ENCODE measurements around the gene RNASEL.

Gene RNASEL

DNA sequence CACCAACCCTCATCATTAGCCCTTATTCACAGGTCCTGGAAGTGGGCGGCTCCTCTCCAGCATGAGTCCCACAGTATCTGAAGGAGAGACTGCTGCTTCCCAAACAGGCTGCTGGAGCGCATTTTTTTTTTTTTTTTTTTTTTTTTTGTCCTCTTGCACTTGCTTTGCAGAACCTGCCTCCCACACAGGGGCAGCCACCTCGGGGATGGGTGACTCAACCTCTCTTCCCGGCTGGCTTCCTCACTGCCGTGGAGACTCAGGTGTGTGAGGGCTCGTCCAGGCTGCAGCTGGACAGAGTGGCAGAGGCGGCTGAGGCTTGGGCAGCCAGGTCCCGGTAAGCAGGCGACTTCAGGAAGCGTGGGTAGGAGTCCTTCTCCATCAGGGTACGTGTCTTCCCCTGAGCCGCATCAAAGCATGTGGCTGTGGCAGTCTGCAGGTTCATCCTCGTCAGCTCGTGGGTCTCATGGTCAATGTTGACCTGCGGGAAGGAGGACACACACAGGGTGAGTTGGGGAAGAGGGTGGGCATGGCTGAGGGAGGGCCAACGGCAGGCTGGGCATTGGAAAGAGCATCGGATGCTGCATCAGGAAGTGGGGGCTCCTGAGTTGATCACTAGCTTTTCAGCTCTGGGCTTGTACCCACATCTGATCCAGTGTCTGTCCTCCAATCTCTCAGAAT is 11.1 kb upstream of the RNASEL start:
- DNase-seq = no peak

DNA sequence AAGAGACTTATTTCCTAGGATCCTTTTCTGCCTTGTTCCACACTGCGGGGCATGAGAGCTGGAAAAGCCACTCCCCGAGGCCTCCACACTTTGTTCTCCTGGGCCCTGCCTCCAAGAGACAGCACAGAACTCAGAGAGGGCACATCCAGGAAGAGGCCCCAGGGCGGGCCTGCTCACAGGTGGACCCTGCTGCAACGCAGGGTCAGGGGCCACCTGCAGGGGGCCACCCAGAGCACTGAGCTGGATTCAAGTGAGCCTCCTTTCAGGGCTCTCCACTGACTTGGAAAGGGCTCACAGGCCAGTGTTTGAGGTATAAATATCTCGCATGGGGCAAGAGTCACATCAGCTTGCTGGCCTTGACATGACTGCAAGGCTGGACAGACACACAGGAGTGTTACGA is 10.3 kb upstream of the RNASEL start:
- DNase-seq = no peak

DNA sequence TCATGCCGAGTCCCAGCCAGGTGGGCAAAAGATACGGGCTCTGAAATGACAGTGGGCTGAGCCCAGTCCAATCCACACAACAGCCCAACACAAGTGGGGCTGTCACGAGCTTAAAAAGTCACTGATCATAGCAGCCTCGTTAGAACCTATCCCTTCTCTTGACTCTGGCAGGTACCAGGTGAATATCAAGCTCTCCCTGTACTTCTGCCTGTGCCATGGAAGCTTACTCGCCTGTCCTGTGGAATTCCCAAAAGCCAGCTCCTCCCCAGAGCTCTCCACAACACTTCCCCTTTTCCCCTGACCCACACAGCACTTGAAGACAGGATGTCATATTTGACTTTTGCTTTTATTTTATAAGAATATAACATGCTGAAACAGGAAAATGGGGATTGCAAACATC is 9.2 kb upstream of the RNASEL start:
- no peak for DNase-seq

DNA sequence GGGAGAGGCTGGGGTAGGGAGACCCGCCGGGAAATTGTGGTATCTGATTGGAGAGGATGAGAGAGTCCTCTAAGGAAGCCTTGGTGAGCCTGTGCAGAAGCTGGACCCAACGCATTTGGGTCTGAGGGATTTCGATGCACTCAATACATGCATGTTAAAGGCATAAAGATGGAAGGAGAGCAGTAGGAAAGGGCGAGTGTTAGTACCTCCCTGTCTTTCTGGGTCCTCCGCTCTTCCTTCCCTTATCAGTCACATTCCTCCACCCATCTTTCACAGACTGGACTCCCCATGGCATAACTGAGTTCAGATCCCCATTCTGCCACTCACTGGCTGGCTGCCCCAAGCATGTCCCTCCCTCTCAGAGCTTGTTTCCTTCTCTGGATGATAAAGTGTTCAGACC is 7.9 kb upstream of the RNASEL start:
- DNase-seq = no peak

DNA sequence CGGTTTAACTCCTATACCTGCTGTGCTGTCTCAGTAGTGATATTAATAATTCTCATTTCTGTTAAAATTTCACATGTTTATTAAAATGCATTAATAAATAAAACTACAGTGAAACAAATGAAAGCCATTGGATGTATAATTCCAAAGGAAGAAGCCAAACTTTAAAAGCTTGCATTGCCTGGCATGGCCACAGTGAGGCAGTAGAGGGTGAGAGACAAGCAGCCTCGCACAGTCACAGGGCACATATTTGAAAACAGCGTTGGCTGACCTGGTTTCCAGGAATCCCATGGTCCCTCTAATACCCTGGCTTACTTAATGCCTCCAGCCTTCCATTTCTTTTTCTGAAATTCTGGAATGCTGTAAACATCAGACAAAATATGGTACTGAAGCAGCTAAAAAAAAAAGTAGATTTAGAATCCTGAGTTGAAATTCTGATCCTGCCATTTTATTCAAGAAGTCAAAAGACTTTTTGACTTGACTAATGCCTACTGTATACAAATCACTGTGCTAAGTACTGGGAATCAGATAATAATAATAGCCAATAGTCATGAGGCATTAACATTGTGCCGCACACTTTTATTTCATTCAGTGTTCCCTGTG is 6.7 kb upstream of the RNASEL start:
- peak; percentile 63 for DNase-seq

DNA sequence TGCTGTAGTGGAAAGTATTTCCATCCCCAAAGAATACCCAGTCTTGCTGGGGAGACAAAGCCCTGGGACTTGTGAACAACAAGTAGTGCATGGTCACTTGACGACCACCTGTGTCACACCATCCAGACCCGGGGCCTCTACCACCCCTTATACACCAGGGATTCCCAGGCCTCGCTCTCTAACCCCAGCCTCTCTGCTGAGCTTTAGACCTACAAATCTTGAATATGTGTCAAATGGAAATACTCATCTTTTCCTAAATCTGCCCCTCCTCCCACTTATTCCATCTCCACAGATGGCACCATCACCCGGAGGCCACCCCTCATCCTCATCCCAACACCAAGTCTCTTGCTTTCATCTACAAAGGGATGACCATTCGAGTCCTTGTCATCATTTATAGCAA is 875 bp upstream of the RNASEL start:
- DNase-seq = no peak

DNA sequence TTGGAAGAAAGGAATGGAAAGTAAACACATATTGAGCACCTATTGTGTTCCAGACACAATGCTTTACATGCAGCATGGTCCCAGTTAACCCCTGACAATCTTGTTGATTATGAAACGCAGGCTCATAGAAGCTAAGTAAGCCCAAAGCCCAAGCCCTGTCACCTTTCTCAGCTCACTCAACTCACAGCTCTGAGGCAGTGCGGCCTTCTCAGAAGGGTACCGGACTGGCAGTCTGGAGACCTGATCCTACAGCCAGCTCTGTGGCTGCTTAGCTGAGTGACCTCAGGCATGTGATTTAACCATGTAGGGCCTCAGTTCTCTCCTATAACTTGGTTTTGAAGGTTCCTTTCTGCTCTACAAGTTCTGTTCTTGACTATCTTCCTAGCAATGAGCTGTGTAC is 464 bp upstream of the RNASEL start:
- DNase-seq = no peak

DNA sequence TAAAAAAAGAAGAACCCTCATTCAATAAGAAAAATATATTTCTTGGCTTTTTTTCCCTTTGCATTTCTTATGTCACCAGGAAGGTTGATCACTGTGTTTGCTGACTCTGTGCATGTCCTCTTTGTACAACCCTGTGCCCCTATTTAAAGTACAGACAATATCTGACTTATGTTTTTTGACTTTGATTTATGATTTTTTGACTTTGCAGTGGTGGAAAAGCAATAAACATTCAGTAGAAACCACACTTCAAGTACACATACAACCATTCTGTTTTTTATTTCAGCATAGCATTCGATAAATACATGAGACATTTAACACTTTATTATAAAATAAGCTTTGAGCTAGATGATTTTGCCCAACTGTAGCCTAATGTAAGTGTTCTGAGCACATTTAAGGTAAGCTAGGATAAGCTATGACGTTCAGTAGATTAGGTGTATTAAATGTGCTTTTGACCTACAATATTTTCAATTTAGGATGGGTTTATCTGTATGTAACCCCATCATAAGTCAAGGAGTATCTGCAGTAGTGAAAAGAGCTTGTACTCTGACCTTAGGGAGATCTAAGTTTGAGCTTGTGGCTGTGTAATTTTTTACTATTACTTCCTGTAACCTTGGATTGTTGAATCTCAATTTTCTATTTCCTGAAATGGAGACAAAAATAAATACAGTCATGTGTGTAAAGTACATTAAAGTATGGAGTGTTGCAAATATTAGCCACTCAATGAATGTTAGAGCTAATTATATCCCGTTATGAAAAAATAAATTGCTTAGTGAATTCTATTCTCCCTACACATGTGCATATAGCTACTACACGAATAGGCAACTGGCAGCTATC is 1.2 kb downstream of the RNASEL start:
- no peak for DNase-seq

DNA sequence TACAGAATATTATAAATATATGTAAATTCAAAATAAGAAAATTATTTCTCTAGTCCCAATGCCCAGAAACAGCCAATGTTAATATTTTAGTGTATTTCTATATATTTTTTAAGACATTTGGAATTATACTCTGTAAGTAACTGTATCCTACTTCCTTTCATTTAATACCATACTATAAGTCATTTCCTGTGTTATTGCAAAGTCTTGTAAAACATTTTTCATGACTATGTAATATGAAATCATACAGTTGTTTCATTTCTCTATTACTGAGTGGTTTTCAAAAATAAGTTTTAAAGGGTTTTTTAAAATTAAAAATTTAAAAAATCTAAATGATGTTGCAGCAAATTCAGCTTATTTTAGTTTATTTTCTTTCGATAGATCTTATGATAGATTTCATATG is 2.0 kb downstream of the RNASEL start:
- no peak for DNase-seq

DNA sequence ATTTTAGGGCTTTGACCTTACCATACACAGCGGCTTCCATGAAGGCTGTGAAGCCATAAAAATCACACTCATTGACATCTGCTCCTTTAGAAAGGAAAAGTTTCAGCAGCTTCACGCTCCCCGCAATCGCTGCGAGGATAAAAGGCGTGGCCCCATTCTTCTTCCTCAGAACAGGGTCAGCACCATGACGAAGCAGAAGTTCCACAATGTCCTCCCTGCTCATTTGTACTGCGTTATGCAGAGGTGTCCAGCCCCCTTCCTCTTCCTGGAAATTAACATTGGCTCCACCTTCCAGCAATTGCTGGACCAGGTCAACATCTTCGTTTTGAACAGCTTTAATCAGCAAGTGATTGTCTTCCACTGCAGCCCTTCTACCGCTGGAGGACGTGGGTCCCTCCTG is 2.7 kb downstream of the RNASEL start:
- DNase-seq = no peak

DNA sequence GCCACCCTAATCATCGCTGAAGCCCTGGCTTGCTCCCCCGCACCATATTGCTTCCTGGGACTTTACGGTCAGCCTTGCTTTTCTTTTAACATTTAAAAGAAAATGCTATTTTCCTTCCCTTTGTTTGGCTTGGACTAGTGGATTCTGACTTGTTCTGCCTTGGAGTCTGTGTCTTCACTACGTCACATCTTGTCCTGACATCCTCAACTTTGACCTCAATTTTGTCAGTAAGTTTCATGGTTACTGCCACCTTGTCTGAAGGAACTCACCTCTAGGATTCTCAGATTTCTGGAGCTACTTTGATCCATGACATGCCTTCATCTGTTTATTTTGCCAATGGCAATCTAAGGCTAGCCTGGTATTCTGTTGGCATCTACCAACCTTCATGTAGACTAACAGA is 4.3 kb downstream of the RNASEL start:
- DNase-seq = no peak

DNA sequence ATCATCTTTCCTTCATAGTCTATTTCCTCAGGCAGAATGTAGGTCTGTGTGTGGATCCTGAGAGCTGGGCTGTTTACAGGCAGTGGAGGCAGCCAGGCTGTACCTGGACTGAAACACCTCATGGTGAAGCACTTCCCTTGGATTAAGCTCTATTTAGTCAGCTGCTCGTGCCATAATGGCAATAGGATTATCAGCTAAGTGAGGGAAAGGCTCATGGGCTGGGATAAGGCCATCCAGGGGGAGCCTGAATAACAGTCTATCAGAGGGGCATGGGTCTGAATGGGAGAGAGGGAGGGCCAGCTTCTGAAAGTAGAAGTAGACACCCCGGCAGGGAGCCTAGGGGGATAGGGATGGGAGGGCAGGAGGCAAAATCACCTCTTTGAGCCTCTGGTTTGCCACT is 8.3 kb downstream of the RNASEL start:
- no peak for DNase-seq

DNA sequence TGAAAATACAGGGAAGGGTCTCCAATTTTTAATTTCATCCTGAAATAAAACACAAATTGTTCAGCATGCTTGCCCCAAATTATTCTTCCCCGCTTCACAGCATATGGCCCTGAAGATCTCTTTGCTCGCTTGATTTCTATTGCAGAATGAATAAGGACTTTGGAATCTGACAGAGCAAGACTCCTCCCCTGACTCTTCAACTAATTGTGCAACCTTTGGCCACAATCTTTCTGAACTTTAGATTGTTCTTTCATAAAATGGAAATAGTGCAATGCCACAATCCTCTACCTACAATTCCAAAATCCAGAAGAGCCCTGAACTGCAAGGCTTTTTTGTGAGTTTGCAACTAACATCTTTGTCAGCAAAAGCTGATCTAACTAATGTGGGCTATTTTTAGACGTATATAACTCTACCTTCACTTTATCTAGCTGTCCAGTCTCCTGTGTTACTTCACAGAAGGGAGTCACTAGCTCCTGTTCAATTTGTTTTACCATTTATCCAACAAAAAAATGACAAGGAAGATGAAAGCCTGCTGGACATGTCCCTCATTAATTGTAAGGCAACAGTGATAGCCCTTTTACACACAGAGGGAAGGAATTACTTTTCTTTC is 13.4 kb downstream of the RNASEL start:
- DNase-seq = peak; percentile 18

DNA sequence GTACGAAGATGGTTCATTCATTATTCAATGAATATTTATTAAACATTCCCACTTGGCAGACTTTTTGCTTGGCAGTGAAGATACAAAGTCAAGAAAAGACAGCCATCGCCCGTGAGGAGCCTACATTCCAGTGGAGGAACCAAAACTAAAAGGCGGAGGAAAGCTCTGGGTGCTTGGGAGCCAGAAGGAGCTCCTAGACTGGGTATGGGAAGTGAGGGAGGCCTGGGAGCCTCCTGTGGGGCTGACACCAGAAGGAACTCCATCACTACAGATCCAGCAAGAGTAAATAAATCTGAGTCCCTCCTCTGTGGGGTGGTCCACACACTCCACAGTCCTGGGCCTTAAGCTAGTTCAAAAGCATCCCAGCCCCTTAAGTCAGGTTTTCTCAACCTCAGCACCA is 14.9 kb downstream of the RNASEL start:
- DNase-seq = no peak

DNA sequence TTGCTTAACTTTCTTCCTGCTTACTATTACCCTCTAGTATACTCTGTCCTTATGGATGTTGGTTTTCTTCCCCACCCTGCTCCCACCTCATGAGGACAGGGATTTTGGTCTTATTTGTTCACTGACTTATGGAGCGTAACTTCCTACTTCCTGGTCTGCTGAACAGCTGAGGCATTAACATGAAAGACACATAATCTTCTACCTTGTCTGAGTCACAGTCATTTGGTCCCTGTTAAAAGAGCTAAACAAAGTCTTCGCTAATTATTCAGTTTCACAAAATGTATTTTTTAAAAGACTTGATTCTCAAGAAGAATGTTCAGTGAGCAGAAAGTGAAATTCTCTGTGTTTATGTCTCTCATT is 18.5 kb downstream of the RNASEL start:
- DNase-seq = no peak

DNA sequence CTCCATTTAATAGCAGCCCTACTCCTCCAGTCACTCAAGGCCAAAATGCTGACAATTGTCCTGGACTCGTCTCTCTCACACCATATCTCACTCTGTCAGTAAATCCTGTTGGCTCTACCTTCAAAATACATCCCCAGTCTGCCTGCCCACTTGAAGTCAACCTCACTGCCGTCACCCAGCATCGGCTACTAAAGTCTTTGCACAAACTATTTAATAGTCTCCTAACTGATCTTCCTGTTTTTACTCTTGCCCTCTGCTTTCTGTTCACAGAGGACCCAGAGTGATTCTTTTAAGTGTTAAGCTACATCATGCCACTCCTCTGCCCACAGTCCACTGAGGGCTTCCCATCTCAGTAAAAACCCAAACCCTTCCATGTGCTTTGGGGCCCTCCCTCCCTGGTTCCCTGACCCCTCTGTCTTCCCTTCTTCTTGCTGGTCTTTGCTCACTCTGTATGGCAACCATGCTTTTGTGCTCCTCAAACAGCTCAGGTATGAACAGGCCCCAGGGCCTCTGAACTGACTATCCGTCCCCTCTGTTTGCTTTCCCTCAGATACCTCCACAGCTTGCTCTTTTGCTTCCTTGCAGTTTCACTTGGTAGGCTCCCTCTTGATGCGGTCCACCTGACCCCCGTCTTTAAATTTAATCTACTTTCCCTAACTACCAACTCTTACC is 19.0 kb downstream of the RNASEL start:
- no peak for DNase-seq

DNA sequence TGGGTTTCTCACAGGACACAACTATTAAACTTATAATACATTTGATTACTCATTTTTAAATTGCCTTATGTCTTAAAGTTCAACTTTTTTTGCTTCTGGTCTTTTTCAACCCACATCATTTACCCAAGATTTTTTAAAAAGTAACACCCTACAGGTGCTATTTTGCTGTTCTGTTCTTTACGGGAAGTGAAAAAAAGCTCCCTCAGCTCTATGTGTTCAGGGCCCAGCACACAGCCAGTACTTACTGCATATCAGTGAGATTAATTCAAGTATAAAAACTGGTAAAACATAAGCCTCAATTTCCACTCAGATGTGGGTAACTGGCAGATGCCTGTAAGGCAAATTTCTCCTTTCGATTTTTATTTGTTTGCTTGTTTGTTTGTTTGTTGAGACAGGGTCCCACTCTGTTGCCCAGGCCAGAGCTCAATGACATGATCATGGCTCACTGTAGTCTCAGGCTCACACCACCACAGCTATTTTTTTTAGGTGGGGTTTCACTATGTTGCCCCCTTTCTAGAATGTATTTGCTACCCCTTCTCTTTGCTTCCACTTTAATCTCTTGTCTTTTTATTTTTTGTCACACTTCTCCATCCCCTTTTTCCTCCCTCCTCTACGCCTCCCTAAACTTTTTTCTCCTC is 20.3 kb downstream of the RNASEL start:
- no peak for DNase-seq

DNA sequence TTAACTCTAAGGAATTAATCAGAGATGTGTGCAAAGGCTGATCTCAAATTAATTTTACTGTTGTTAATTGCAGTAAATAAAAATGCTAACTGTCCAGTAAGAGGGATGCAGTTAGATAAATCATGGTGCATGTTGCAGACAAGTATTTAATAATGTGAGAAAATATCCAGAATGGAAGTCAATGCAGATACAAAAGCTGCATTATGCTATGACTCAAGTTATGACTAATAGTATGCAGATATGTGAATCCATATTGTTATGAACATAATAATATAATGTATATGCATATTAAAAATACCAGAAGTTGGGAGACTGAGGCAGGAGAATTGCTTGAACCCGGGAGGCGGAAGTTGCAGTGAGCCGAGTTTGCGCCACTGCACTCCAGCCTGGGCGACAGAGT is 21.4 kb downstream of the RNASEL start:
- DNase-seq = no peak

DNA sequence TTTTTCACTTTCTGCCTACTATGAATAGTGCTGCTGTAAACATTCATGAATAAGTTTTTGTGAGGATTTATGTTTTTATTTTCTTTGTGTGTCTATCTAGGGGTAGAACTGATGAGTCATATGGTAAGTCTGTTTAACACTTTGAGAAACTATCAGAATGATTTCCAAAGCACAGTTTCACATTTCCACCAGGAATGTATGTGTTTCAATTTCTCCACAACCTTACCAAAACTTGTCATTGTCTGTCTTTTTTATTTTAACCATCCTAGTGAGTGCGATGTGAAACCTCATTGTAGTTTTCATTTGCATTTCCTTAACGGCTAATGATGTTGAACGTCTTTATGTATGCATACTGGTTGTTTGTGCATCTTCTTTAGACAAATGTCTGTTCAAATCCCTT is 23.5 kb downstream of the RNASEL start:
- no peak for DNase-seq

DNA sequence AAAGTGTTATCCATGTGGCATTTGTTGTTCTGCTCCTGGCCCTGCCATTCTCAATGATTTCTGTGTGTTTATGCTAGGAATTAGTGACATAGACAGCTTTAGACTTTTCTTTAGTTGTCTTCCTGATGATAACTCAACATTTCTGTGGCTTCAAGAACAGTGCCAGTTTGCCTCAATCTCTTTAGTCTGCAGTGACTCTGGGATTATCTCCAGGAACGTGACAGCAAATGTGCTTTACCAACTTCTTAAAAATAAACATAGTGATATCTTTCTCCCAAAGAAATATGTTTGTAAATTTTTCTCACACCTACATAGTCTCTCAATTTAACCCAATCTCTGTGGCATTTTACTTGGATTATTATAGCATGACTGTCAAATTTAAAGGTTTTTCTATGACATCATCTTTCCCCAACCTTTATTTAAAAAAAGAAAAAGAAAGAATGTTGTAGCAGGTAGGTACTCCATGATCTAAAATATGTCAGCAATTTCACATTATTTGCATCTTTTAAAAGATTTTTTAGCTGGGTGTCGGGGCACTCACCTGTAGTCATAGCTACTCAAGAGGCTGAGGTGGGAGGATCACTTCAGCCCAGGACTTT is 24.6 kb downstream of the RNASEL start:
- DNase-seq = no peak

DNA sequence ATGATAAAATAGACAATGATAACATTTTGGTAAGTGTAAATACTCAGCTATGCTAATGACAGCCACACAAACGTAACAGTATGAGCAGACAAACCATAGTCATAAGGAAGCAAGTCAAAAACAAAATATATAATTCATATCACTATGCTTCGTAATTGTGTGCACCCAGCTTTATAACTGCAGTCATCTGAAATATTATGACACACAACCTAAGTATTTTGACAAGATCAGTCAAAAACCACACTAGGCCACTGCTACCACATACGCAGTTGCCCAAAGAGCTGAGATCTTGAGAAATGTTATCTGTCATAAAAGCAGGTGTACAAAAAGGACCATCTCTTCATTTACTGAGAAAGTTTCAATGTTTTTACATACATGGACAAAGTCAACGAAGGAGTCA is 26.0 kb downstream of the RNASEL start:
- DNase-seq = no peak

DNA sequence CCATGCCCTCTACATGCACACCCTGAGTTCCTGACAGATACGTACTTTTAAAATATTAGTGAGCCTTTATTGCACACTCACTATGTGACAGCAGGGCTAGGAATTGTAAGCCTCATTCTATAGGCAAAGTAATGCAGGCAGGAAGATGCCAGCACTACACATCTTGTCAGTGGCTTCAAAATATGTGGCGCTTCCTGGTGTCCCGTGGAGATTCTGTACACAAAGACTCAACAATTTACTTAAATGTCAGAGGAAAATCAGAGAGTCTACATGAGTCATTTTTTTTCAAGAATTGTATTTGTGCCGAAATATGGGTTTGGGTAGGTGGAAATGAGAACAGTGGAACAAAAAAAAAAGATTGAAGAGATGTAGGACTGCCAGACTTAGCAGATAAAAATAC is 27.6 kb downstream of the RNASEL start:
- peak; percentile 9 for DNase-seq

Data from fibroblast of skin of back (primary cell).